Stimulated activated naive CD8-positive, alpha-beta T cell treated with anti-CD3 and anti-CD28 coated beads, Interleukin-15, Interleukin-2, amounts not matched to agents 100 ng/mL and 50 ng/mL, for 24 hours (primary cell): ENCODE results near the gene ZFP37.
A peak's percentile ranks its signal among the peaks of the same experiment; 100 is the strongest.
"Not testable (repeated sequence)": the region's sequence is repeated elsewhere in the genome, so short reads cannot be mapped to it uniquely, and the experiment has no call there.

Source experiments
- H3K27ac Mint-ChIP-seq: one replicate; pipeline ENCODE4 v1.8.0; 2021; ENCODE audit warnings: mild to moderate bottlenecking, mixed read lengths
- H3K27me3 Mint-ChIP-seq: one replicate; pipeline ENCODE4 v1.8.0; 2021; ENCODE audit warnings: mixed read lengths
- H3K36me3 Mint-ChIP-seq: one replicate; pipeline ENCODE4 v1.8.0; 2021; ENCODE audit warnings: low read depth, mixed read lengths
- H3K4me1 Mint-ChIP-seq: one replicate; pipeline ENCODE4 v1.8.0; 2021; ENCODE audit warnings: low read depth, mixed read lengths
- H3K4me3 Mint-ChIP-seq: one replicate; pipeline ENCODE4 v1.8.0; 2021; ENCODE audit warnings: mild to moderate bottlenecking, mixed read lengths
- H3K9me3 Mint-ChIP-seq: one replicate; pipeline ENCODE4 v1.8.0; 2021; ENCODE audit warnings: mixed read lengths

Gene ZFP37

GRCh38 chr9:113056191-113057106 lies at the start of gene ZFP37:
Gene ZFP37 (minus strand): TSS chr9:113056724. CDS start chr9:113056688, 36 bp downstream.
- Mint-ChIP-seq H3K36me3 (peaks cover 13% of the 10 kb centered on the region), H3K4me3 (no peak within 1 kb of the TSS), H3K9me3 (peaks cover 12% of the 10 kb centered on the region), H3K4me1 (peaks cover 6% of the 10 kb centered on the region), H3K27me3 (peaks cover 19% of the 10 kb centered on the region), H3K27ac (no peak within 1 kb of the TSS)

GRCh38 chr9:113105345-113105744 lies 48.8 kb upstream of the ZFP37 start:
- H3K27me3 Mint-ChIP-seq, H3K9me3 Mint-ChIP-seq, H3K36me3 Mint-ChIP-seq, H3K4me3 Mint-ChIP-seq, H3K4me1 Mint-ChIP-seq, H3K27ac Mint-ChIP-seq: not testable (repeated sequence)

- Mint-ChIP-seq H3K36me3 (no peaks in the 10 kb centered on the region), H3K27me3 (peaks cover 76% of the 10 kb centered on the region), H3K4me1 (no peaks in the 10 kb centered on the region), H3K27ac (no peak overlapping the region), H3K9me3 (peaks cover 5% of the 10 kb centered on the region), H3K4me3 (no peak overlapping the region)
Measured at GRCh38 chr9:113095561-113095960, 39.0 kb upstream of the ZFP37 start.

- not testable (repeated sequence) for H3K4me3 Mint-ChIP-seq, H3K9me3 Mint-ChIP-seq, H3K4me1 Mint-ChIP-seq, H3K27ac Mint-ChIP-seq, H3K36me3 Mint-ChIP-seq
- H3K27me3 Mint-ChIP-seq, result peaks cover 38% of the 10 kb centered on the region
Measured at GRCh38 chr9:113089924-113090323, 33.4 kb upstream of the ZFP37 start.

GRCh38 chr9:113089143-113089505 lies 32.6 kb upstream of the ZFP37 start:
- not testable (repeated sequence) for H3K4me3 Mint-ChIP-seq, H3K27ac Mint-ChIP-seq, H3K4me1 Mint-ChIP-seq, H3K36me3 Mint-ChIP-seq, H3K9me3 Mint-ChIP-seq
- peaks cover 34% of the 10 kb centered on the region for H3K27me3 Mint-ChIP-seq

GRCh38 chr9:113088456-113089142 lies 32.1 kb upstream of the ZFP37 start:
- not testable (repeated sequence) for H3K36me3 Mint-ChIP-seq, H3K9me3 Mint-ChIP-seq, H3K27ac Mint-ChIP-seq, H3K4me1 Mint-ChIP-seq, H3K4me3 Mint-ChIP-seq
- peaks cover 31% of the 10 kb centered on the region for H3K27me3 Mint-ChIP-seq

- H3K4me3 Mint-ChIP-seq, H3K27ac Mint-ChIP-seq, H3K4me1 Mint-ChIP-seq: not testable (repeated sequence)
- Mint-ChIP-seq H3K9me3 (peaks cover 12% of the 10 kb centered on the region), H3K27me3 (peaks cover 16% of the 10 kb centered on the region), H3K36me3 (peaks cover 13% of the 10 kb centered on the region)
Measured at GRCh38 chr9:113062932-113063310, 6.4 kb upstream of the ZFP37 start.

GRCh38 chr9:113062256-113062931 lies 5.9 kb upstream of the ZFP37 start:
- H3K27ac Mint-ChIP-seq, H3K4me3 Mint-ChIP-seq, H3K4me1 Mint-ChIP-seq: not testable (repeated sequence)
- Mint-ChIP-seq H3K9me3 (peaks cover 12% of the 10 kb centered on the region), H3K36me3 (peaks cover 13% of the 10 kb centered on the region), H3K27me3 (peaks cover 19% of the 10 kb centered on the region)

- H3K4me3 Mint-ChIP-seq, H3K4me1 Mint-ChIP-seq, H3K27ac Mint-ChIP-seq: not testable (repeated sequence)
- peaks cover 12% of the 10 kb centered on the region for H3K9me3 Mint-ChIP-seq
- H3K27me3 Mint-ChIP-seq, result peaks cover 19% of the 10 kb centered on the region
- peaks cover 13% of the 10 kb centered on the region for H3K36me3 Mint-ChIP-seq
Measured at GRCh38 chr9:113061072-113061850, 4.7 kb upstream of the ZFP37 start.

- peak overlapping the region; percentile 35 for H3K4me3 Mint-ChIP-seq
- not testable (repeated sequence) for H3K27ac Mint-ChIP-seq, H3K4me1 Mint-ChIP-seq
- peaks cover 12% of the 10 kb centered on the region for H3K9me3 Mint-ChIP-seq
- H3K36me3 Mint-ChIP-seq, result peaks cover 13% of the 10 kb centered on the region
- peaks cover 19% of the 10 kb centered on the region for H3K27me3 Mint-ChIP-seq
Measured at GRCh38 chr9:113059581-113060284, 3.2 kb upstream of the ZFP37 start.

GRCh38 chr9:113057193-113057592 lies 669 bp upstream of the ZFP37 start:
- no peak overlapping the region for H3K4me3 Mint-ChIP-seq
- H3K27ac Mint-ChIP-seq, result no peak overlapping the region
- H3K4me1 Mint-ChIP-seq, result peaks cover 6% of the 10 kb centered on the region
- H3K36me3 Mint-ChIP-seq, result peaks cover 13% of the 10 kb centered on the region
- peaks cover 12% of the 10 kb centered on the region for H3K9me3 Mint-ChIP-seq
- peaks cover 19% of the 10 kb centered on the region for H3K27me3 Mint-ChIP-seq

- H3K27me3 Mint-ChIP-seq, result no peaks in the 10 kb centered on the region
- H3K36me3 Mint-ChIP-seq, result peaks cover 75% of the 10 kb centered on the region
- H3K4me3 Mint-ChIP-seq, result no peak overlapping the region
- peaks cover 65% of the 10 kb centered on the region for H3K9me3 Mint-ChIP-seq
- no peaks in the 10 kb centered on the region for H3K4me1 Mint-ChIP-seq
- H3K27ac Mint-ChIP-seq, result no peak overlapping the region
Measured at GRCh38 chr9:113042884-113043657, 13.5 kb downstream of the ZFP37 start.

GRCh38 chr9:113026200-113026599 lies 30.3 kb downstream of the ZFP37 start:
- no peak overlapping the region for H3K27ac Mint-ChIP-seq
- H3K4me1 Mint-ChIP-seq, result no peaks in the 10 kb centered on the region
- peaks cover 47% of the 10 kb centered on the region for H3K9me3 Mint-ChIP-seq
- peaks cover 7% of the 10 kb centered on the region for H3K36me3 Mint-ChIP-seq
- peaks cover 21% of the 10 kb centered on the region for H3K27me3 Mint-ChIP-seq
- H3K4me3 Mint-ChIP-seq, result no peak overlapping the region
